ENCODE data around the gene DNER. TPM values are rescaled to one million over a fixed set of nuclear protein-coding genes. Genes with fewer than 3 reads are reported as not detected.

The DNER gene
- total RNA-seq, 3 donors from 2014 or later: 0.55 to 8.4 (median 0.99) TPM

DNA sequence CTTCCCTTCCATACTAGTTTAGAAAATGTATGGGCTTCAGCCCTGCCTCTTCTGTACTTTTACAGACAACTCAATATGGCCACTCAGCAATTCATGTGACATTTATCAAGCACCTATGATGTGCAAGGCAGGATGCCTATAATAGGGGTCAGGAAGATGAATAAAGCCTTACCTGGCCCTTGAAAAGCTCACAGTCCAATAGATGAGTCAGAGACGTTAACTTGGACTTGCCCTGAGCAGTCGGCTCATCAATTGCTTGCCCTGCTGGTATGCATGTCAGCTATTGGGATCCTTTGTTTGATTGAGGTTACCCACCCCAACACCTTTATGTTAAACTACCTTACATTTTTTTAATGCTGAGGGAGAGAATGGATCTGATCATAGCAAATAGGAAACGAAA lies 116.1 kb downstream of the DNER start:
- TF ChIP-seq, protein P1, sequence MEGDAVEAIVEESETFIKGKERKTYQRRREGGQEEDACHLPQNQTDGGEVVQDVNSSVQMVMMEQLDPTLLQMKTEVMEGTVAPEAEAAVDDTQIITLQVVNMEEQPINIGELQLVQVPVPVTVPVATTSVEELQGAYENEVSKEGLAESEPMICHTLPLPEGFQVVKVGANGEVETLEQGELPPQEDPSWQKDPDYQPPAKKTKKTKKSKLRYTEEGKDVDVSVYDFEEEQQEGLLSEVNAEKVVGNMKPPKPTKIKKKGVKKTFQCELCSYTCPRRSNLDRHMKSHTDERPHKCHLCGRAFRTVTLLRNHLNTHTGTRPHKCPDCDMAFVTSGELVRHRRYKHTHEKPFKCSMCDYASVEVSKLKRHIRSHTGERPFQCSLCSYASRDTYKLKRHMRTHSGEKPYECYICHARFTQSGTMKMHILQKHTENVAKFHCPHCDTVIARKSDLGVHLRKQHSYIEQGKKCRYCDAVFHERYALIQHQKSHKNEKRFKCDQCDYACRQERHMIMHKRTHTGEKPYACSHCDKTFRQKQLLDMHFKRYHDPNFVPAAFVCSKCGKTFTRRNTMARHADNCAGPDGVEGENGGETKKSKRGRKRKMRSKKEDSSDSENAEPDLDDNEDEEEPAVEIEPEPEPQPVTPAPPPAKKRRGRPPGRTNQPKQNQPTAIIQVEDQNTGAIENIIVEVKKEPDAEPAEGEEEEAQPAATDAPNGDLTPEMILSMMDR (IDR thresholded peaks at IDR 0.05): no peak
- intact Hi-C loops (cut with DNase I, micrococcal nuclease): no loop called here
- Histone ChIP-seq H3K4me1 (ENCODE audit: low read depth) (no peaks in the 10 kb centered on the region), H3K36me3 (ENCODE audit: low read depth) (no peaks in the 10 kb centered on the region), H3K4me3 (no peak overlapping the region), H3K9me3 (no peaks in the 10 kb centered on the region)
- ATAC-seq (no peak), DNase-seq (no peak)

DNA sequence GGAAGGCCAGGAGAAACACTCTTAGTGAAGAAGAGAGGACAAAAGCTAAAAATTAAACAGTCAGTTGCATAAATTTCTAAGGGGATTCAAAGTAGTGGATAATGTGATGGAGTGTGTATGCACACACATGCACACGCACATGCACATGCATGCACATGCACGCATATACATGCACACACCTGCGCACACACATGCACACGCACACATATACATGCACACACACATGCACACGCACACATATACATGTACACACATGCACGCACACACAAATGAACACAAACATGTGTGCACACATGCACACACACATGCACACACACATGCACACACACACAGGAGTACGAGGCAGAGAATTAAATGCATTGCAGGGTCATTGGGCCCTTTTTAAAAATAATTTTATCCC lies 117.6 kb downstream of the DNER start:
- H3K36me3 ChIP-seq (ENCODE audit: low read depth): no peaks in the 10 kb centered on the region
- intact Hi-C loops (cut with DNase I, micrococcal nuclease): no loop called here
- TF ChIP-seq, protein P1 (IDR thresholded peaks at IDR 0.05): no peak
- DNase-seq (no peak), ATAC-seq (no peak)
- no peaks in the 10 kb centered on the region for H3K9me3 ChIP-seq
- H3K4me1 ChIP-seq (ENCODE audit: low read depth): no peaks in the 10 kb centered on the region
- no peak overlapping the region for H3K4me3 ChIP-seq

DNA sequence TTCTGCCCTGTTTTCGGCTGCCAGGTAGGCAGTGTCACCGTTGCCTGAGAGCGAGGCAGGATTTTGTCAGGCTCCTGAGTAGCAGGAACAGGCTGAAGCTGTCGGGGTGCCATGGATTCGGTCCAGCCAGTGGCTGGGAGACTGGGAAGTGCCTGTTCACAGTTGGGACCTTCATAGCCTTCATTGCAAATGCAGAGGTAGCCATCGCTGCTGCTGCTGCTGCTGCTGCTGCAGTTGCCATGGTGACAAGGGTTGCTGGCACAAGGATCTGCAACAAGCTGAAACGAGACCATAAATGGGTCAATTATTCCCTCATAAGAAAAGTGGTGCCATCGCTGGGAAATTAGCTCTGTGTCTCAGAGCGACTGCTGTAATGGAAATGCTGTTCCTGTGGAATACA lies 122.7 kb downstream of the DNER start:
- intact Hi-C loops (cut with DNase I, micrococcal nuclease): no loop called here
- no peak for DNase-seq
- TF ChIP-seq, protein P1 (IDR thresholded peaks at IDR 0.05): no peak

DNA sequence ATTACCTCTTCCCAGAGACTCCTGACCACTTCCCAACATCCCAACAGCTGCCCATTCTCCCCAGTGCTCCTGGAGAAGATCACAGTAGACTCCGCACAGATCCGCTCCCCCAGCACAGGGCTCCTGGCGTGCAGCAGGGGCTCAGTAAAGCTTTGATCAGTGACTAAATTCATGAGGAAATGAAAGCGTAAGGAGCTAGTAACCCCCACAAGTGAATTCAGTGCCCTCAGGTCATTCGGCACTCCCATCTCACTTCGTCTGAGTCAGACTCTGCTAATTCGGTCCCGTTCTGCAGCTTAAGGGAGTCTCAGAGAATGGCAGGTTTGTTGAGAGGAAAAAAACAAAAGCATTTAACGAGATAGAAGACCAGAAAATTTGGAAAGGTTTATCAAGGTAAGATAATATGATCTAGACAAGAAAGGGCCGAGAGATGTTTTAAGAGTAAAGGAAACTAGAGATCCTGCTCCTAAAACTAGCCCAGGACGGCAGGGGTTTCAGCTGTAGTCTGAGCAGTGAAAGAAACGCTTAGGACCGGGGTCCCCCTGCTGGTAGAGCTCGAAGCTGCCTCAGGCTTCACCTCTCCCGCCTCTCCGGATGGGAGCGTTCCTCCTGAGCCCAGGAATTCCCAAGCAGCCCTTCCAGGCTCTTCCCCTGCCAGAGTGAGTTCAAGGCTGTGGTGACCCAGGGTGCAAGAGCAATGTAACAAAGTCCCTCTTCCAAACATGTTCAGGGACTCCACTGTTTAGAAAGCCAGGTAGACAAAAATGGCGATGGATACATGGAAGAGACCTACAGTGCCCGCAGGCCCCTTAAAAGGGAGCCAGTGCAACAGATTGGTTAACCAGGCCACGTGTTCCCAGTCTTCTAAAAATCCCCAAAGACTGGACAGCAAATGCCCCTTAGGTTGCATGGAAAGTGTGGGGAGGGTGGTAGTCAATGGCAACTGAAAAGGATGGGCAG lies 127.3 kb downstream of the DNER start:
- no peaks in the 10 kb centered on the region for H3K9me3 ChIP-seq
- H3K4me1 ChIP-seq (ENCODE audit: low read depth): no peaks in the 10 kb centered on the region
- DNase-seq: peak; percentile 58 to 90 (median 80)
- intact Hi-C loops (cut with DNase I, micrococcal nuclease): loop anchor here (5.0 kb wide), 2 partner anchors 155 to 460 kb away; no protein-coding TSS in a partner anchor
- peak; percentile 91 for ATAC-seq
- H3K36me3 ChIP-seq (ENCODE audit: low read depth): no peaks in the 10 kb centered on the region
- TF ChIP-seq, protein P1 (IDR thresholded peaks at IDR 0.05): peak; percentile 59
- no peak overlapping the region for H3K4me3 ChIP-seq

More for the DNA sequence above, 122.7 kb downstream of the DNER start:
- ATAC-seq: no peak
- H3K4me1 ChIP-seq (ENCODE audit: low read depth): no peaks in the 10 kb centered on the region
- no peak overlapping the region for H3K4me3 ChIP-seq
- no peaks in the 10 kb centered on the region for H3K9me3 ChIP-seq
- H3K36me3 ChIP-seq (ENCODE audit: low read depth): no peaks in the 10 kb centered on the region

DNA sequence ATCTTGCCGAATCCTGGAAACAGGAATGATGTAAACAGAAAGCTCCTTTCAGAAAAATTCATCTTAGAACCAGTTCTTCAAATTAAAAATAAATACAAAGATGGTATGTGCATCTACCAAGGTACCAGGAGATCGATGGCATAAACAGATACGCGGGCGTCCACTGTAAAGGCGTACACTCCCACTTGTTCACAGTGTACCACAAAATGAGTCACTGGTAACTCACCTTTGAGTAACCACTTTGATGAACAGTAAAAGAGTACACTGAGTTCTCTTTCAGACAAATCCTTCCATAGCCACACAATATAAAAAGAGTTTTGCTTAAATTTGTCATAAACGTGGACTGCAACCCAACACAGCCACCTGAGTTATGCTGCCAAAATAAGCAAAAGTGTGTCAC lies 128.3 kb downstream of the DNER start:
- ATAC-seq (no peak), DNase-seq (no peak)
- H3K9me3 ChIP-seq: no peaks in the 10 kb centered on the region
- no peaks in the 10 kb centered on the region for H3K4me1 ChIP-seq (ENCODE audit: low read depth)
- TF ChIP-seq, protein P1 (IDR thresholded peaks at IDR 0.05): no peak
- intact Hi-C loops (cut with DNase I, micrococcal nuclease): loop anchor here (5.0 kb wide), 2 partner anchors 154 to 459 kb away; no protein-coding TSS in a partner anchor
- no peaks in the 10 kb centered on the region for H3K36me3 ChIP-seq (ENCODE audit: low read depth)
- H3K4me3 ChIP-seq: no peak overlapping the region
